Measurements from ENCODE around the gene MED17.

GRCh38 chr11:93858121-93858775 lies 74.2 kb downstream of the MED17 start:
- no peak for TF ChIP-seq KDM1A (CRISPR knock-in tag; IDR thresholded peaks at IDR 0.05)
- TF ChIP-seq POLR2A (IDR thresholded peaks at IDR 0.05; ENCODE audit: insufficient read depth in 1 of 2, low read depth in 2 of 2, low read length in 2 of 2) = no peak
- TF ChIP-seq ELK4 (CRISPR knock-in tag; IDR thresholded peaks at IDR 0.05; ENCODE audit: borderline replicate concordance) = no peak

Measured in HepG2 (cell line).